ENCODE data around the gene ATF7IP. TPM values are rescaled to one million over a fixed set of nuclear protein-coding genes. Genes with fewer than 3 reads are reported as not detected.
A peak's percentile ranks its signal among the peaks of the same experiment; 100 is the strongest.
"Not testable (repeated sequence)": the region's sequence is repeated elsewhere in the genome, so short reads cannot be mapped to it uniquely, and the experiment has no call there.

The ATF7IP gene, protein sequence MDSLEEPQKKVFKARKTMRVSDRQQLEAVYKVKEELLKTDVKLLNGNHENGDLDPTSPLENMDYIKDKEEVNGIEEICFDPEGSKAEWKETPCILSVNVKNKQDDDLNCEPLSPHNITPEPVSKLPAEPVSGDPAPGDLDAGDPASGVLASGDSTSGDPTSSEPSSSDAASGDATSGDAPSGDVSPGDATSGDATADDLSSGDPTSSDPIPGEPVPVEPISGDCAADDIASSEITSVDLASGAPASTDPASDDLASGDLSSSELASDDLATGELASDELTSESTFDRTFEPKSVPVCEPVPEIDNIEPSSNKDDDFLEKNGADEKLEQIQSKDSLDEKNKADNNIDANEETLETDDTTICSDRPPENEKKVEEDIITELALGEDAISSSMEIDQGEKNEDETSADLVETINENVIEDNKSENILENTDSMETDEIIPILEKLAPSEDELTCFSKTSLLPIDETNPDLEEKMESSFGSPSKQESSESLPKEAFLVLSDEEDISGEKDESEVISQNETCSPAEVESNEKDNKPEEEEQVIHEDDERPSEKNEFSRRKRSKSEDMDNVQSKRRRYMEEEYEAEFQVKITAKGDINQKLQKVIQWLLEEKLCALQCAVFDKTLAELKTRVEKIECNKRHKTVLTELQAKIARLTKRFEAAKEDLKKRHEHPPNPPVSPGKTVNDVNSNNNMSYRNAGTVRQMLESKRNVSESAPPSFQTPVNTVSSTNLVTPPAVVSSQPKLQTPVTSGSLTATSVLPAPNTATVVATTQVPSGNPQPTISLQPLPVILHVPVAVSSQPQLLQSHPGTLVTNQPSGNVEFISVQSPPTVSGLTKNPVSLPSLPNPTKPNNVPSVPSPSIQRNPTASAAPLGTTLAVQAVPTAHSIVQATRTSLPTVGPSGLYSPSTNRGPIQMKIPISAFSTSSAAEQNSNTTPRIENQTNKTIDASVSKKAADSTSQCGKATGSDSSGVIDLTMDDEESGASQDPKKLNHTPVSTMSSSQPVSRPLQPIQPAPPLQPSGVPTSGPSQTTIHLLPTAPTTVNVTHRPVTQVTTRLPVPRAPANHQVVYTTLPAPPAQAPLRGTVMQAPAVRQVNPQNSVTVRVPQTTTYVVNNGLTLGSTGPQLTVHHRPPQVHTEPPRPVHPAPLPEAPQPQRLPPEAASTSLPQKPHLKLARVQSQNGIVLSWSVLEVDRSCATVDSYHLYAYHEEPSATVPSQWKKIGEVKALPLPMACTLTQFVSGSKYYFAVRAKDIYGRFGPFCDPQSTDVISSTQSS
- polyA plus RNA-seq, result 32.0 TPM
- long read RNA-seq, donor 1, result 0 reads
- long read RNA-seq, donor 2, full-length matches to known transcripts, result 3 of 3 reads
- long read RNA-seq, donor 2, partial matches to known transcripts, result 0 of 3 reads
- long read RNA-seq, donor 2, other reads (novel, unspliced or antisense), result 0 of 3 reads
- long read RNA-seq, donor 3, result 0 reads
- long read RNA-seq, donor 4, result 0 reads
- long read RNA-seq, donor 5, full-length matches to known transcripts, result 4 of 4 reads
- long read RNA-seq, donor 5, partial matches to known transcripts, result 0 of 4 reads
- long read RNA-seq, donor 5, other reads (novel, unspliced or antisense), result 0 of 4 reads
- long read RNA-seq, donor 6, full-length matches to known transcripts, result 4 of 4 reads
- long read RNA-seq, donor 6, partial matches to known transcripts, result 0 of 4 reads
- long read RNA-seq, donor 6, other reads (novel, unspliced or antisense), result 0 of 4 reads
- long read RNA-seq, donor 7, full-length matches to known transcripts, result 2 of 2 reads
- long read RNA-seq, donor 7, partial matches to known transcripts, result 0 of 2 reads
- long read RNA-seq, donor 7, other reads (novel, unspliced or antisense), result 0 of 2 reads
- long read RNA-seq, donor 8, full-length matches to known transcripts, result 4 of 4 reads
- long read RNA-seq, donor 8, partial matches to known transcripts, result 0 of 4 reads
- long read RNA-seq, donor 8, other reads (novel, unspliced or antisense), result 0 of 4 reads
- long read RNA-seq, donor 9, result 0 reads
- long read RNA-seq, donor 10, full-length matches to known transcripts, result 3 of 3 reads
- long read RNA-seq, donor 10, partial matches to known transcripts, result 0 of 3 reads
- long read RNA-seq, donor 10, other reads (novel, unspliced or antisense), result 0 of 3 reads
- long read RNA-seq, donor 11, full-length matches to known transcripts, result 3 of 3 reads
- long read RNA-seq, donor 11, partial matches to known transcripts, result 0 of 3 reads
- long read RNA-seq, donor 11, other reads (novel, unspliced or antisense), result 0 of 3 reads

- H3K36me3 ChIP-seq (ENCODE audit: control insufficient read depth, insufficient read depth, low read length), result peaks cover 5% of the 10 kb centered on the region
- H3K9me3 ChIP-seq (ENCODE audit: control insufficient read depth, low read depth, low read length), result no peaks in the 10 kb centered on the region
- H3K27ac ChIP-seq (ENCODE audit: low read length), result peak within 1 kb of the TSS; percentile 96
- DNase-seq, result peak; percentile 97 to 98
- WGBS (ENCODE audit: insufficient coverage, low lambda C conversion rate), result 0% methylated on average over 3 of the region's 55 CpGs
- peak within 1 kb of the TSS; percentile 59 for H3K4me3 ChIP-seq (ENCODE audit: low read length)
- H3K27me3 ChIP-seq (ENCODE audit: control insufficient read depth, insufficient read depth, low read length), result no peaks in the 10 kb centered on the region
- H3K4me1 ChIP-seq (ENCODE audit: control insufficient read depth, insufficient read depth, low read length), result peaks cover 3% of the 10 kb centered on the region
Observed at GRCh38 chr12:14365294-14366208, at the start of gene ATF7IP. ATF7IP (plus strand) TSS chr12:14365682; CDS start chr12:14423916, 58,234 bp downstream.

DNA sequence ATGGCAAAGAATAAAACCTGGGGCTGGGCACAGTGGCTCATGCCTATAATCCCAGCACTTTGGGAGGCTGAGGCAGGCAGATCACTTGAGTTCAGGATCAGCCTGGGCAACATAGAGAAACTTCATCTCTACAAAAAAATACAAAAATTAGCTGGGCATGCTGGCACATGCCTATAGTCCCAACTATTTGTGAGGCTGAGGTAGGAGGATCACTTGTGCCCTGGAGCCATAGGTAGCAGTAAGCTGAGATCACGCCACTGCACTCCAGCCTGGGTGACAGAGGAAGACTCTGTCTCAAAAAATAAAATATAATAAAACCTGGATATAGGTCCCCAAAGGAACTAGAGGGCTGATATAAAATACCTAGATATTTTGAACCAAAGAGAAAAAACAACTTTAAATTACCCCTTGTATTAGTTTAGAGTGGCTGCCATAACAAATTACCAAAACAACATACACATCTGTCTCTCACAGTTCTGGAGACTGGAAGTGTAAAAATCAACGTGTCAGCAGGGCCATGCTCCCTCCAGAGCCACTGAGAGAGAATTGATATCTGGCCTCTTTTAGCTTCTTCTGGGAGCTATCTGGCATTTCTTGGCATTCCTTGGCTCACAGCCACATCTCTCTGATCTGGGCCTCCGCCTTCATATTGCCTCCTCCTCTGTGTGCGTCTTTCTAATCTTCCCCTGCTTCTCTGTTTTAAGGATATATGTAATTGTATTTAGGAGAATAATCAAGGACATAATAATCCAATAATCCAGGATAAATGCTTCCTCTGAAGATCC, 47.9 kb upstream of the ATF7IP start:
- Histone ChIP-seq H3K27ac (ENCODE audit: low read length) (no peak overlapping the region), H3K4me3 (ENCODE audit: low read length) (no peak overlapping the region), H3K4me1 (ENCODE audit: control insufficient read depth, insufficient read depth, low read length) (no peaks in the 10 kb centered on the region), H3K27me3 (ENCODE audit: control insufficient read depth, insufficient read depth, low read length) (no peaks in the 10 kb centered on the region), H3K9me3 (ENCODE audit: control insufficient read depth, low read depth, low read length) (no peaks in the 10 kb centered on the region), H3K36me3 (ENCODE audit: control insufficient read depth, insufficient read depth, low read length) (no peaks in the 10 kb centered on the region)
- WGBS (ENCODE audit: insufficient coverage, low lambda C conversion rate), result 70% methylated on average over 2 of the region's 4 CpGs
- DNase-seq, result no peak

- H3K9me3 ChIP-seq (ENCODE audit: control insufficient read depth, low read depth, low read length); DNase-seq; H3K4me1 ChIP-seq (ENCODE audit: control insufficient read depth, insufficient read depth, low read length); H3K4me3 ChIP-seq (ENCODE audit: low read length); H3K27ac ChIP-seq (ENCODE audit: low read length); H3K27me3 ChIP-seq (ENCODE audit: control insufficient read depth, insufficient read depth, low read length); H3K36me3 ChIP-seq (ENCODE audit: control insufficient read depth, insufficient read depth, low read length): not testable (repeated sequence)
- WGBS (ENCODE audit: insufficient coverage, low lambda C conversion rate), result no CpG with 5 or more reads among the region's 38 CpGs
Observed at GRCh38 chr12:14319704-14320427, 45.6 kb upstream of the ATF7IP start.

DNA sequence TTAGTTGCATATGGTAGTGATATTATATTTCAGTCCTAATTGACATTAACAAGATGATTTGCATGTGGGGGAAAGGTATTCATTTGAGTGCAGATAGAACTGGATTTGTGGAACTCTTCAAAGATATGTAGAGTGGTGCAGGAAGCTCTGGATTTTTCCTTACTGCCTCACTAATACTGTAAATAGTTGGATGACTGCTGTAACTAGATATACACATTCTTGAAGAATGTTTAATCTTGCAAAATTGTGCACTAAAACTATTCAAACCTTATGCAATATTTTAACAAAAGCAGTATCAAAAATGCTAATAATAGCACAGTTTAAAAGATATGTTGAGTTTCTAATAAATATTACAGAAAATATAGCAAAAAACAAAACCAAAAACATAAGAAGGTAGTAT, 43.1 kb upstream of the ATF7IP start:
- H3K4me1 ChIP-seq (ENCODE audit: control insufficient read depth, insufficient read depth, low read length), result no peaks in the 10 kb centered on the region
- no peak for DNase-seq
- no peaks in the 10 kb centered on the region for H3K9me3 ChIP-seq (ENCODE audit: control insufficient read depth, low read depth, low read length)
- H3K36me3 ChIP-seq (ENCODE audit: control insufficient read depth, insufficient read depth, low read length), result no peaks in the 10 kb centered on the region
- no peaks in the 10 kb centered on the region for H3K27me3 ChIP-seq (ENCODE audit: control insufficient read depth, insufficient read depth, low read length)
- no peak overlapping the region for H3K27ac ChIP-seq (ENCODE audit: low read length)
- H3K4me3 ChIP-seq (ENCODE audit: low read length), result no peak overlapping the region

- Histone ChIP-seq H3K27me3 (ENCODE audit: control insufficient read depth, insufficient read depth, low read length) (no peaks in the 10 kb centered on the region), H3K4me1 (ENCODE audit: control insufficient read depth, insufficient read depth, low read length) (no peaks in the 10 kb centered on the region), H3K27ac (ENCODE audit: low read length) (no peak overlapping the region), H3K9me3 (ENCODE audit: control insufficient read depth, low read depth, low read length) (no peaks in the 10 kb centered on the region), H3K4me3 (ENCODE audit: low read length) (no peak overlapping the region), H3K36me3 (ENCODE audit: control insufficient read depth, insufficient read depth, low read length) (no peaks in the 10 kb centered on the region)
- DNase-seq, result no peak
- no CpG with 5 or more reads among the region's 11 CpGs for WGBS (ENCODE audit: insufficient coverage, low lambda C conversion rate)
Observed at GRCh38 chr12:14325716-14326343, 39.7 kb upstream of the ATF7IP start.

GRCh38 chr12:14326699-14327098, 38.8 kb upstream of the ATF7IP start:
- Histone ChIP-seq H3K27ac (ENCODE audit: low read length) (no peak overlapping the region), H3K4me3 (ENCODE audit: low read length) (no peak overlapping the region), H3K27me3 (ENCODE audit: control insufficient read depth, insufficient read depth, low read length) (no peaks in the 10 kb centered on the region), H3K4me1 (ENCODE audit: control insufficient read depth, insufficient read depth, low read length) (no peaks in the 10 kb centered on the region), H3K36me3 (ENCODE audit: control insufficient read depth, insufficient read depth, low read length) (no peaks in the 10 kb centered on the region), H3K9me3 (ENCODE audit: control insufficient read depth, low read depth, low read length) (no peaks in the 10 kb centered on the region)
- no peak for DNase-seq
- 100% methylated on average over 1 of the region's 5 CpGs for WGBS (ENCODE audit: insufficient coverage, low lambda C conversion rate)

GRCh38 chr12:14327711-14328110, 37.8 kb upstream of the ATF7IP start:
- WGBS (ENCODE audit: insufficient coverage, low lambda C conversion rate), result no CpG with 5 or more reads among the region's 1 CpG
- H3K27me3 ChIP-seq (ENCODE audit: control insufficient read depth, insufficient read depth, low read length), result no peaks in the 10 kb centered on the region
- peaks cover 4% of the 10 kb centered on the region for H3K9me3 ChIP-seq (ENCODE audit: control insufficient read depth, low read depth, low read length)
- no peak overlapping the region for H3K4me3 ChIP-seq (ENCODE audit: low read length)
- DNase-seq, result no peak
- no peak overlapping the region for H3K27ac ChIP-seq (ENCODE audit: low read length)
- no peaks in the 10 kb centered on the region for H3K4me1 ChIP-seq (ENCODE audit: control insufficient read depth, insufficient read depth, low read length)
- H3K36me3 ChIP-seq (ENCODE audit: control insufficient read depth, insufficient read depth, low read length), result no peaks in the 10 kb centered on the region
